HG03565 (cell line): ENCODE data around the gene CBR3.
A peak's percentile ranks its signal among the peaks of the same experiment; 100 is the strongest.

Experiments used
- ATAC-seq: cut with Tn5 transposase; IDR thresholded peaks from one replicate; pipeline ENCODE4 v1.9.1; 2021; ENCODE audit warnings: mild to moderate bottlenecking, moderate library complexity; ENCODE audit not compliant: unreplicated experiment

The CBR3 gene

DNA sequence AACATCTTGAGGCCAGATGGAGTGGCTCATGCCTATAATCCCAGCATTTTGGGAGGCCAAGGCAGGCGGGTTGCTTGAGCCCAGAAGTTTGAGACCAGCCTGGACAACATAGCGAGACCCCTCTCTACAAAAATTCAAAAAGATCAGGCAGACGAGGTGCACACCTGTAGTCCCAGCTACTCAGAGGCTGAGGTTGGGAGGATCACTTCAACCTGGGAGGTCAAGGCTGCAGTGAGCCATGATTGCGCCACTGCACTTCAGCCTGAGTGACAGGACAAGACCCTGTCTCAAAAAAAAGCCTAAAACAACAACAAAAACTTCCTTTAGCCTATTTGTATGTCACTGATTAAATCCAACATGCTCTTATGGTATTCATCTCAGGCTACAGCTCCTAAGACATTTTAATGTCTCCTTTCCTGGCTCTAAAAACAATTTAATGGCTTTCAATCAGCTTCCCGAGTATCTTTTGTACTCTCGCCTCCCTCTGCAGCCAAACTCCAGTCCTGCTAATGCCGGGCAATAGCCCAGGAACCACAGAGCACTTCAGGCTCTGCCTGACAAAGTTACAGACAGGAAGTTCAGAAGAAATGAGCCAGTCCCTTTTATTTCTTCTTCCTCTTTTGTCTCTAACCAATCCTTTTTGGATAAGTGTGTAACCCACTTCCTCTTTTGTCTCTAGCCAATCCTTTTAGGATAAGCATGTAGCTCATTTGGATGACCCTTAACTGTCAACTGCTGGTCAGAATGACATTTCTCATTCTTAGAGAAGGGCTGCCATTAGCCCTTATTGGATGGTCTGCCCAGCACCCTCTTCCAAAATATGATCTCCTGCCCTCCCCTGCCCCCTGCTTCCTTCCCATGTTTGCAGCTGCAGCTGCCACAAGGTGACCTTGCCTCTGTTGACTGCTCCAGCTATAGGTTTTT is 15.2 kb downstream of the CBR3 start:
- no peak for ATAC-seq

DNA sequence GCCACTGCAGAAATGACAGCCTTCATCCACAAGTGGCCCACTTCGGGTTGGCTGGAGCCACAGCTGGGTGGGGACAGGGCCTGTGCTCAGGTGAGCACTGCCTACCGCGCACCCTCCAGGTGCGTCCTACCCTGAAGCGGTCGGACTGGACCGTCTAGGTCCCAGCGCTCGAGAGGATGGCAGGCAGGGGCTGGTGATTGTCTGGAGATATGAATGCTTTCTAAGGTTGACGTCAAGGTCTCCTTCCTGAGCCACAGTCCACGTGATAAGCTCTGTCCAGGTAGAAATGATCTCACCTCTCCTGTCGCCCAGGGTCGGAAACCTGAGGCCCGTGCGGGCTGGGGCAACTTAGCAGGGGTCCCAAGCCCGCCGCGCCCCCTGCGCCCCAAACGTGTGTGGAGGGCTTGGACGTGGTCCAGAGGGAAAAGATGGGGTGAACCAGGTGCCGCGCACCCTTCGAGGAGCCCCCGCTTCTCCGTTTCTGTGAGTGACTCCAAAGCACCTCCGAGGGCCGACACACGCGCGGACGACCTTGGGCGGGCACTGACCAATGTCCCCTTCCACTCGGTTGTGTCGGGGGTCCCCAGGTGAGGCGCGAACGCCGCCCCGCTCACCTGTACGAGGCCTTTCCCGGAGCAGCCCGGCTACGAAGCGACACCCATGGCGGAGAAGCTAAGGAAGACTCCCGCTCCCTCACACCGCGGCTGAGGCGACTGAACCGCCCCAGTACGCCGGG is 20.9 kb downstream of the CBR3 start:
- no peak for ATAC-seq

DNA sequence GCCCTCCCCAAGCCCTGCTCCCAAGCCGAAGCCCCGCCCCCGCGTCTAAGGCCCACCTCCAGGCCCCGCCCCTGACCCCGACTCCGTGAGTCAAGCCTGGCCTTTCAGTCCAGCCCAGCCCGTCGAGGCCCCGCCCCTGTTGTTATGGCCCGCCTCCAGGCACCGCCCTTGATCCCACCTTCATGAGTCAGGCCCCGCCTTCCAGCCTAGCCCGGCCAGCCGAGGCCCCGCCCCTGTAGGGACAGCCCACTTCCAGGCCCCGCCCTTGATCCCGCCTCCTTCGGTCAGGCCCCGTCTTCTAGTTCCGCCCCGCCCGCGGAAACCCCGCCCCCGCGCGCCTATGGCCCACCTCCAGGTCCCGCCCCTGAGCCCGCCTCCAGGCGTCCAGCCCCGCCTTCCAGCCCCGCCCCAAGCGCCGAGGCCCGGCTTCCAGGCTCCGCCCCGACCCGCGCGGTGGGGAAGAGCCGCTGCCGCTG is 21.5 kb downstream of the CBR3 start:
- peak; percentile 78 for ATAC-seq

DNA sequence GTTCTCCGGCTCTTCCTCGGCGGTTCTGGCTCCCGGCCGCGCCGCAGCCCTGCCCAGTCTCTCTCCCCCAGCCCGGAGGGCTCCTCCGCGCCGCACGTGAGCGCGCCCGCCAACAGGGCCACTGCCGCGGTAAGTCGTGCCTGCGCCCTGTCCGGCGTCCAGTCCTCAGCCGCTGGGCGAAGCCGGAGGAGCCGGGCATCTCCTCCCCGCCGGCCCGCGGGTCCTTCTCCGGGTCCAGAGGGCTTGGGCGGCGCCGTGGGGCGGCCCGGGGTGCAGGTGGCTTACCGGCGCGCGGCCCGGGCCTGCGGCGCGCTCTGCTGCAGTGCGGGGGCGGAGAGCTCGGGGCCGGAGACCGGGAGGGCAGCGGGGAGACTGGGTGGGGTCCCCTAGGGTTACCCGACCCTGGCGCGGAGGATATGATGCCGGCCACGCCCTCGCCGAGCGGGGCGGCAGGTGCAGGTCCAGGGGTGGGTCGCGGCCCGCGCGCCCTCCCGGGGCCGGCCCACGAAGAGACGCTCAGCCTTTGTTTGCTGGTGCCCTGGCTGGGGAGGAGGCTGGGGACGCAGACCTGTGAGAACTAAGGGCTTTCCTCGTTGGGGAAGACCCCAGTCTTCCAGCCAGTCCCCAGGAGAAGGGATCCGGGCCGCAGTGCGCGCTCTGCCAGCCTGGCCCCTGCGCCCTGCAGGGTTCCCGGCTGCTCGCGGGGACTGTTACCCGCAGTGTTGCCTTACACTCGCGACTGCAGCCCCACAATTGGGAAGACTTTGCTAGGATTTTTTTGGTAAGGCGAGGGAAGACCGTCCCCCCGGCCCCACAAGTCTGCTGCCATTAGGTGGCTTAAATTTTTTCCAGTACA is 22.2 kb downstream of the CBR3 start, which contains the start of gene DOP1B:
Gene DOP1B (plus strand): TSS at position 10 of the 856 bp plus-strand sequence. CDS start 7,910 bp downstream, outside the sequence.
- peak; percentile 17 for ATAC-seq

DNA sequence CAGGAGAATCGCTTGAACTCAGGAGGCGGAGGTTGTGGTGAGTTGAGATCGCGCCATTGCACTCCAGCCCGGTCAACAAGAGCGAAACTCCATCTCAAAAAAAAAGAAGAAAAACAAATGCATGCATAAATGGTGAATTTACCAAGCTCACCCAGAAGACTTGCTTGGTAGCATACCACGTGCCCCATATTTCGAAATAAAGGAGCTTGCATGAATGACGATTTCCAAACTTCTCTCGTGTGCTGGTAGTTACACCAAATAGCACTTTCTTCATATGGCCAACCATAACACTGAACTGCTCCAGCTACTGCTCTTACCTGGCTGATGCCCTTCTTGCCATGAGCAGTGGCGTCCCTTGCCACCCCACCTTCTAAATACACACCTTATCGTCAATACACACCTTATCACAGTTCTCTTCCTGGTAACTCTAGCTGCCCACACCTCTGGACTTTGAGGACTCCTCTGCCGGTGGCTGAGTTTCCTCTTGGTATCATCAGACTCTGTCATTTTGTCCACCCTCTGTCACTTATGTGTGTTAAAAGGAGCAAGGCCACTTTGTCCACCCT is 24.6 kb downstream of the CBR3 start:
- ATAC-seq = no peak

DNA sequence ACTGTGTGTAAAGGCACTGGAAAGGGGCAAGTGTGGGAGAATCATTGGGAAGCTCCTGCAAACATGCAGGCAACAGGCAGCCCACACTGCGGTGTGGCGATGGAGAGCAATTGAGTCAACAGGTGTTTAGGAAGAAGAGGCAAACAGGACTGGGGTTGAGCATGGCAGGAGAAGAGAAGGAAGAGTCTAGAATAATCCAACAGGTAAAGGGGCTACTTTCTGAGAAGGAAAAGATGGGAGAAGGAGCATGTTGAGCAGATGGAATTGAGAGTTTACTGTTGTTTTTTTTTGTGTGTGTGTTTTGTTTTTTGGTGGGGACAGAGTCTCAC is 25.9 kb downstream of the CBR3 start:
- ATAC-seq = no peak

DNA sequence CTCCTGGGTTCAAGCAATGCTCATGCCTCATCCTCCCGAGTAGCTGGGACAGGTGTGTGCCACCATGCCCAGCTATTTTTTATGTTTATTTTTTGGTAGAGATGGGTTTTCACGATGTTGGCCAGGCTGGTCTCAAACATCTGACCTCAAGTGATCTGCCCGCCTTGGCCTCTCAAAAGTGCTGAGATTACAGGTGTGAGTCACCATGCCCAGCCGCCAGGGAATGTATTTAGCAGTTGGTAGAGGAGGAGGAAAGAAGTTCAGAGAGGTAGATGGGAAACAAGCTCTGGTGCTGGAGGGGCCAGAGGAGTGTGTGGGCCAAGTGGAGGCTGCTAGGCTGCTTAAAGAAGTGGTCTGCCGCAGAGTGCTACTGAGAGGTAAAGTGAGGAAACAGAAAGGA is 27.8 kb downstream of the CBR3 start:
- no peak for ATAC-seq

DNA sequence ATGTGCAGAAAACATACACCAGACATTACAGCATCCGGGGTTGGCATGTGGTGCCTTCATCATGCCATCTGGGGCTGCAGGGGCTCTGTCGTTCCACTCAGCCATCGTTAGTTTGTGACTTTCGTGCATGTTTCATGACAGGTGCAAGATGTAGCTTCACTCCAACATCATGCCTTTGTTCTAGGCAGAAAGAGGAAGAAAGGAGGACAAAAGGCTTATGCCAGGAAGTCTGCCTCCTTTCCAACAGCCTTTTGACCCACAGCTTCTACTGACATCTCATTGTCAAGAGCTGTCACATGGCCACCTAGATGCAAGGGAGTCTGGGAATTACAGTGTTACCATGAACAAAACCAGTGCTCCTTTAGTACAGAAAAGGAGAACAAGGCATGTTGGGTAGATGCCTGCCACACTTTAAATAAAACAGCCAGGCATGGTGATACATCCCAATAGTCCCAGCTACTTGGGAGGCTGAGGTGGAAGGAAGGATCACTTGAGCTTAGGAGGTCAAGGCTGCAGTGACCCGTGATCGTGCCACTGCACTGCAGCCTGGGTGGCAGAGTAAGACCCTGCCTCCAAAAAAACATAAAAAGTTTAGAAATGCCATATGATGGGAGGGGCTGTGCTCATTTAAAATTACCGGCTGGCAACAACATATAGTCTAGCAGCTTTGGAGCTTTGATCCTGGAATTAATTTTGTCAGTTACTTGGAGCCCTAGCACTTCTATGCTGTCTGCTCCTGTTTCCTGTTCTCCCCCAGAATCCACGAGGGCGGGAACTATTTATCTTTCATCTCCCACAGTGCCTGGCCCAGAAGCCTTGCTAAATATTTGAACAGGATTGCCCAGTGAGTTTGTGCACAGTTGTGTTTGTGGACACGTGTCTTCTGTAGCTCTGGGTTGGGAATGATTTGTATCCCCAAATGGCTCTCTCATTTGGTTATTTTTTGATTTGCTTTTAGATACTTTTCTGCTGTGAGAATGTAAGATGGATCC is 29.2 kb downstream of the CBR3 start:
- no peak for ATAC-seq

DNA sequence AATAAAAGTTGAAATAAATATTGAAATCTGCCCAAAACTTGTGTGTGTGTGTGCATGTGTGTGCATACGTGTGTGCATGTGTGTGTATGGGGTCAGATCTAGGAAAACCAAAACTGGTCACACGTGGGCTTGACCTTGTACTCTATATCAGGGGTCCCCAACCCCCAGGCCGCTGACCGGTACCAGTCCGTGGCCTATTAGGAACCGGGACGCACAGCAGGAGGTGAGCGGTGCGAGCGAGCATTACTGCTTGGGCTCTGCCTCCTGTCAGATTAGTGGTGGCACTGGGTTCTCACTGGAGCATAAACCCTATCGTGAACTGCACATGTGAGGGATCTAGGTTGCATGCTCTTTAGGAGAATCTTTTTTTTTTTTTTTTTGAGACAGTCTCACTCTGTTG is 30.5 kb downstream of the CBR3 start:
- no peak for ATAC-seq

DNA sequence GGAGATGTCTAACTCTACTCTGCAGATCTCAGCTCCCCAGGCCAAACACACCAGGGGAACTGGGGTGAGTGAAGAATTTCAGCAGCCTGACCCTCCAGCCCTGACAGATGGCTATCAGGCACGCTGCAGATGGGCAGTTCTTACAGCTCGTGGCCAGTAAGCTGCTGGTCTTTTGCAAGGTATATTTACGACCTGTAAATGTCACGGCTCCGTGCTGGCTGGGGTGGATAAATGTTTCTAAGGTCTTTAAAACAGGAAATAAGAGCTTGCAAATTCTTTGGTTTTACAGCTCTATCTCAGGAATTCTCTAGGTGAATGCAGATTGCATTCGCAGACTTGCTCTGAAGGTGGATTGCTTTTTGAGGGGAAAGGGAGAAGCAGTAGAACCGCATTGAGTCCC is 31.8 kb downstream of the CBR3 start:
- ATAC-seq = no peak

DNA sequence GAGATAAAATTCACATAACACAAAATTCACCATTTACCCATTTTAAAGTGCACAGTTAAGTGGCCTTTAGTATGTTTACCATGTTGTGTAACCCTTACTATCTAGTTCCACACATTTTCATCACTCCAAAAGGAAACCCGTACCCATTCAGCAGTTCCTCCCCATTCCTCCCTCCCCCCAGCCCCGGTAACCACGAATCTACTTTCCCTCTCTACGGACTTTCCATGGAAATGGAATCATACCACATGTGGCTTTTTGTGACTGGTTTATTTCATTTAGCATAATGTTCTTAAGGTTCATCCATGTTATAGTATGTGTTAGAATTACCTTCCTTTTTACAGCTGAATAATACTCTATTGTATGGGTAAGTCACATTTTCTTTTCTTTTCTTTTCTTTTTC is 32.7 kb downstream of the CBR3 start:
- ATAC-seq = no peak

DNA sequence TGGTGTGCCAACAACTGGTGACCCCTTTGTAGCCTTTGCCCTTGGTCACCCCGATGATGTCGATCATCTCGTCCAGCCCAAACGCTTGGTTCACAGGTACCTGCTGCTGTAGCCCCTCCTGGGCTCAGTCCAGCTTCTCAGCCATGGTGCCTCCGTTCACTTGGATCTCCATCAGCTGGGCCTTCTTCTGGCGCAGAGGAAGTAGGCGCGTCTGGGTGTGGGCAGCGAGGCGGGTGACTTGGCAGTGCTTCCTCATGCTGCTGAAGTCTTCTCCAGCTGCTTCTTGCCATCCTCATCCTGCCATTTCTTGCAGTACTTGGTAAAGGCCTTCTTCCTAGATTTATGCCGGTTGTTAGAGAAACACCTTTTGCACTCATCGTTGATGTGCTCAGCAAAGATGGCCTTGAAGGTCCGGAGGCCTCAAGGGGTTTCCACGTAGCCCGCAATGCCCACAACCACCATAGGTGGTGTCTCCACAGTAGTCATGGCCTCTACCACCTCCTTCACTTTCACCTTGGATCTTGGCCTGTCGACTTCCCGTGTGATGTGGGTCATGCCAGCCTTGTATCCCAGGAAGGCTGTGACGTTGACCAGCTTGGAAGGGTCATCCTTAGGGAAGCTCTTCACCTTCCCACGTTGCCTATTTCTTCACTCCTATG is 34.7 kb downstream of the CBR3 start:
- no peak for ATAC-seq

DNA sequence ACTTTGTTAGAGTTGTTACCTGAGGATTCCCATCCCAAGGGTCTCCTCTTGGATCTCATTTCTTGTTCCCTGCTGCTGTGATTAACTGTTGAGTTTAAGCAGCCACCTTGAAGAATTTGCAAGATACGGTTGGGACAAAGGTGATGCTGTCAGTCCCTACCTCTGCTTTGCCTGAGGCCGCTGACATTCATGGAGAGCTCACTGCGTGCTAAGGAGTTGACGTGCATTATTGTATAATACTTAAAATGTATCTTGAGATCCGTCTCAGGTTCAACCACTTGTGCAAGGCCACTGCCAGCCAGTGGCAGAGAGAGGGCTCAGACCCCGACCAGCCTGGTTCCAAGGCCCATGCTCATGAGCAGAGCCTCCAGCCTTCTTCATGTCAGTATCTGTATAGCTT is 35.9 kb downstream of the CBR3 start:
- ATAC-seq = no peak

DNA sequence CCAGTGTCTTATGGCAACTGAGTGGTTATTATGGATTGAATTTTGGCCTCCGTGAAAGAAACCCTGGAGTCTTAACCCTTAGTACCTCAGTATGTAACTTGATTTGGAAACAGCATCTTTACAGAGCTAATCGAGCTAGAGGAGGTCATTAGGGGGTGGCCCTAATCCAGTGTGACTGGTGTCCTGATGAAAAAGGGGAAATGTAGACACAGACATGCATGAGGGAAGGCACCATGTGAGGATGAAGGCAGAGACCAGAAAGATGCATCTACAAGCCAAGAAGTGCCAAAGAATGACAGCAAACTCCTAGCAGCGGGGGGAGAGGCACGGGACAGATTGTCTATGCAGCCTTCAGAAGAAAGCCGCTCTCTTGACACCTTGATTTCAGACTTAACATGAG is 36.5 kb downstream of the CBR3 start:
- ATAC-seq = no peak

DNA sequence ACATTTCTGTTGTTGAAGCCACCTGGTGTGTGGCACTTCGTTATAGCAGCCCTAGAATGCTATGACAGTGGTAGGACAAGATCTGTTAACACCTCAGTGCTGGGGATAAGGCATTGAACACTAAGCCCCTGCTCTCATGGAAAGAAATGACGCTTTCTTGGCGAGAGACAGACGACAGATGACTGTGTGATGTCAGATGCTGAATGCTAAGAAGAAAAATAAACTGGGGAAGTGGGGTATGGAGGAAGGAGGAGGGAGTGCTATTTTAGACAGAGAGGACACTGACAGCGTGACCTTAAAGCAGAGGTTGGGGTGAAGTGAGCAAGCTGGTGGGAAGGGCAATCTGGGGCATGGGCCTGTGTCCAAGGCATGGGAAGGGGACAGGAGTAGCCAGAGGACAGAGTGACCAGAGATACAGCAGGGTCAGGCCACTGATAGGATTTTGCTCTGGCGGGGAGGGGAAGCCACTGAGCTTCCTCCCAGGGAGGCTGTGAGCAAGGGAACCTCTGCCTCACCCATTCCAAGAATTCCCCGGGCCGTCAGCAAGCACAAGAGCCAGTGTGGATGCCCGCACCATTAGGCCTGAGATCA is 37.0 kb downstream of the CBR3 start:
- ATAC-seq = no peak

DNA sequence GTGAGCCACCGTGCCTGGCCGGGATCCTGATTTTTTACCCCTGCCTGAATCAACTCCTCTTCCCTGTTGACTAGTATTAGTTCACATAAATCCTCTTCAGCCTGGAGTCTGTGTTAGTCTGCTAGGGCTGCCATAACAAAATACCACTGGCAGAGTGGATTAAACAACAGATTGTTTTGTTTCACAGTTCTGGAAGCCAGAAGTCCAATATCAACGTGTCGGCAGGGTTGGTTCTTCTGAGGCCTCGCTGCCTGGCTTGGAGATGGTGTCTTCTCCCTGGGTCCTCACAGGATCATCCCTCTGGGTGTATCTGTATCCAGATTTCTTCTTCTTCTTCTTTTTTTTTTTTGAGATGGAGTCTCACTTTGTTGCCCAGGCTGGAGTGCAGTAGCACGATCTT is 39.9 kb downstream of the CBR3 start:
- no peak for ATAC-seq

DNA sequence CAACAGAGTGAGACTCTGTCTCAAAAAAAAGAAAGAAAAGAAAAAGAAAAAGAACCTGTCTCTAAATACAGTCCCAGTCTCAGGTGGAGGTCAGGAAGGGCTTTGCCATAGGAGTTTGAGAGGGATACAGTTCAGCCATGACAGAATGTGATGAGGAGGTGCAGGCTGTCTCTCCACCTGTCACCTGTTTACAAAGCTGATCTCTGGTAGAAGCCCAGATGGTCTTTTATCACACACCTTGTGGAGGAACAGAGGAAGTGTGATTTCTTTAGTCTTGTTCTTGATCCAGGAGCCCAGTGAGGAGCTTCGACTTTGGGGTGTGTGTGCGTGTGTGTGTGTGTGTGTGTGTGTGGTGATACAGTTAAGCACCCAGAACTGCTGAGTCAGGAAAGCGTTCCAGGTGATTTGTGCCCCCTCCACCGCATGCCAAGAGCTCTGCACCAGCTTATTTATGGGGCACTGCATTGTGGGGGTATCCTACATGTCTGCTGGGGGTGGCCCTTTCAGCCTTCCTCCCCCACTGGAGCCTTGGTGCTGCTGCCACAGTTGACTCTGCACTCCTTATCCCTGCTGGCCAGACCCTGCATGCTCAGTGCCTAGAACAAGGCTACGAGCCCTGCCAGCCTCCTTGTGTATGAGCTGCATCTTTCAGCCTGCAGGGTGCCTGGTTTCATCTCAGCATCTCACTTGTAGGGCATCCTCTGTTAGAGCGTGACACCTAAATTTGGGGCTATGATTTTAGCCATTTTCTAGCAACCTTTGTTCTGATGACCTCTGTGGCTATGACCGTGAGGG is 41.1 kb downstream of the CBR3 start:
- no peak for ATAC-seq

DNA sequence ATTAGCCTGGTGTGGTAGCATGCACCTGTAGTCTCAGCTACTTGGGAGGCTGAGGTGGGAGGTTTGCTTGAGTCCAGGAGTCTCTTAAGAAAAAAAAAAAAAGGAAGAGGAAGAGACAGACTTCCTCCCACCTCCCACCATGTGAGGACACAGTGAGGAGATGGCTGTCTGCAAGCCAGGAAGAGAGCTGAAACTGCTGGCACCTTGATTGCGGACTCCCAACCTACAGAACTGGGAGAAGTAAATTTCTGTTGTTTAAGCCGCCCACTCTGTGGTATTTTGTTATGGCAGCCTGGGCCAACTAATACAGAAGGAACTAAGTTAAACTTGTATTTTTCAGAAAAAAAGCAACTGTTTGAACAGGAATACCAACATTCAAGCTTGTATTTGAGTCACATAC is 43.5 kb downstream of the CBR3 start:
- ATAC-seq = no peak
